HepG2 (cell line): ENCODE data around the gene TAF1C. TPM values are rescaled to one million over a fixed set of nuclear protein-coding genes. Genes with fewer than 3 reads are reported as not detected.

ENCODE experiments used
- ATF5 ChIP-seq: sonication (generic); formaldehyde crosslinking; IDR thresholded peaks from 2 replicates; pipeline ENCODE4 v1.4.0; 2020; ENCODE audit warnings: mild to moderate bottlenecking, low read depth, missing genetic modification reagents
- ESRRA ChIP-seq: sonication (generic); formaldehyde crosslinking; IDR thresholded peaks from 2 replicates; pipeline ENCODE4 v1.5.1; 2020; ENCODE audit warnings: mild to moderate bottlenecking, low read depth, missing genetic modification reagents
- GTF2F1 ChIP-seq: fragments of 150-350 bp; IDR thresholded peaks from 2 replicates; pipeline ENCODE4 v1.6.1; 2014; ENCODE audit warnings: low read length
- HDAC1 ChIP-seq: sonication (generic); formaldehyde crosslinking; IDR thresholded peaks from 2 replicates; pipeline ENCODE4 v1.5.1; 2020; ENCODE audit warnings: mild to moderate bottlenecking, missing genetic modification reagents
- HNRNPLL ChIP-seq: fragments of 200-400 bp; formaldehyde crosslinking; IDR thresholded peaks from 2 replicates; pipeline ENCODE4 v1.6.1; 2017; ENCODE audit warnings: mild to moderate bottlenecking, low read depth, low read length; ENCODE audit not compliant: poor library complexity, severe bottlenecking
- KDM6A ChIP-seq: IDR thresholded peaks from 2 replicates; pipeline ENCODE4 v1.6.1; 2016; ENCODE audit warnings: low read depth
- MAX ChIP-seq: IDR thresholded peaks from 2 replicates; pipeline ENCODE4 v1.6.1; 2012; ENCODE audit warnings: inconsistent platforms
- MXI1 ChIP-seq: IDR thresholded peaks from 3 replicates; pipeline ENCODE4 v1.6.1; 2012; ENCODE audit warnings: low read depth, low read length, inconsistent platforms, borderline replicate concordance
- NFE2L1 ChIP-seq: sonication (generic); formaldehyde crosslinking; IDR thresholded peaks from 2 replicates; pipeline ENCODE4 v1.4.0; 2020; ENCODE audit warnings: missing genetic modification reagents, mild to moderate bottlenecking, borderline replicate concordance
- POLR2AphosphoS2 ChIP-seq: IDR thresholded peaks from 2 replicates; pipeline ENCODE4 v1.6.1; 2011; ENCODE audit warnings: low read depth, low read length, improper control_type of control experiment
- RFX5 ChIP-seq: IDR thresholded peaks from 2 replicates; pipeline ENCODE4 v1.6.1; 2011; ENCODE audit warnings: low read depth, low read length, improper control_type of control experiment
- SALL2 ChIP-seq: sonication (generic); formaldehyde crosslinking; IDR thresholded peaks from 2 replicates; pipeline ENCODE4 v1.8.1; 2023; ENCODE audit warnings: mild to moderate bottlenecking, missing genetic modification reagents, inconsistent platforms
- TAF1 ChIP-seq: sonication (generic); formaldehyde crosslinking; IDR thresholded peaks from 2 replicates; pipeline ENCODE4 v1.4.0; 2020; ENCODE audit warnings: missing genetic modification reagents
- TFDP2 ChIP-seq: sonication (generic); formaldehyde crosslinking; IDR thresholded peaks from 2 replicates; pipeline ENCODE4 v1.4.0; 2020; ENCODE audit warnings: missing genetic modification reagents
- WIZ ChIP-seq: sonication (generic); formaldehyde crosslinking; IDR thresholded peaks from 2 replicates; pipeline ENCODE4 v1.5.1; 2020; ENCODE audit warnings: mild to moderate bottlenecking, missing genetic modification reagents
- ZBTB25 ChIP-seq: IDR thresholded peaks from 2 replicates; pipeline ENCODE4 v1.6.1; 2018; ENCODE audit warnings: missing genetic modification reagents
- ZMYM4 ChIP-seq: sonication (generic); formaldehyde crosslinking; IDR thresholded peaks from 2 replicates; pipeline ENCODE4 v1.8.1; 2023; ENCODE audit warnings: mild to moderate bottlenecking, missing genetic modification reagents
- ZNF280D ChIP-seq: sonication (generic); formaldehyde crosslinking; IDR thresholded peaks from 2 replicates; pipeline ENCODE4 v1.5.1; 2020; ENCODE audit warnings: mild to moderate bottlenecking, missing genetic modification reagents
- ZNF382 ChIP-seq: sonication (generic); formaldehyde crosslinking; IDR thresholded peaks from 2 replicates; pipeline ENCODE4 v1.5.0; 2020; ENCODE audit warnings: missing genetic modification reagents, mild to moderate bottlenecking, borderline replicate concordance
- ZNF510 ChIP-seq: sonication (generic); formaldehyde crosslinking; IDR thresholded peaks from 2 replicates; pipeline ENCODE4 v1.4.0; 2020; ENCODE audit warnings: low read depth, mild to moderate bottlenecking, missing genetic modification reagents
- ZNF567 ChIP-seq: sonication (generic); formaldehyde crosslinking; IDR thresholded peaks from 2 replicates; pipeline ENCODE4 v1.8.1; 2023; ENCODE audit warnings: mild to moderate bottlenecking, missing genetic modification reagents, borderline replicate concordance
- ZZZ3 ChIP-seq: sonication (generic); formaldehyde crosslinking; IDR thresholded peaks from 2 replicates; pipeline ENCODE4 v1.4.0; 2020; ENCODE audit warnings: missing genetic modification reagents, mild to moderate bottlenecking, borderline replicate concordance
- polyA plus RNA-seq, 8 experiments: library from polyadenylated mRNA; depleted of rRNA in 3 of 8; stranded (reverse) in 7 of 8; unstranded in 1 of 8; fragments of >200 nt; fragmentation: Illumina TruSeq in 4 of 8; extraction: Trizol in 4 of 8; gene quantifications; 2 replicates each; pipeline versions ENCODE4 v1.2.1 to v1.2.3, GENCODE V29; 2011 to 2016; ENCODE audit warnings: low read depth in 4 of 8, missing spikeins in 1 of 8, mixed read lengths in 1 of 8; ENCODE audit not compliant: insufficient read depth in 1 of 8
- total RNA-seq, 5 experiments: library from RNA; depleted of rRNA; stranded (reverse); fragments of >200 nt; fragmentation: Illumina TruSeq; extraction: Trizol; gene quantifications; 2 replicates each; pipeline ENCODE4 v1.2.3, GENCODE V29; 2016; ENCODE audit warnings: low read depth in 1 of 5
- TF ChIP-seq, protein P1 (sequence below): sonication (generic); formaldehyde crosslinking; IDR thresholded peaks from 2 replicates; pipeline ENCODE4 v1.8.1; 2022; ENCODE audit warnings: mild to moderate bottlenecking, missing genetic modification reagents

Gene TAF1C
- total and polyA plus RNA-seq, 2 of the 13 experiments (the other 11 are each of a cell fraction or from before 2014, with no cell fraction given): 15.6 to 20.8 TPM

DNA sequence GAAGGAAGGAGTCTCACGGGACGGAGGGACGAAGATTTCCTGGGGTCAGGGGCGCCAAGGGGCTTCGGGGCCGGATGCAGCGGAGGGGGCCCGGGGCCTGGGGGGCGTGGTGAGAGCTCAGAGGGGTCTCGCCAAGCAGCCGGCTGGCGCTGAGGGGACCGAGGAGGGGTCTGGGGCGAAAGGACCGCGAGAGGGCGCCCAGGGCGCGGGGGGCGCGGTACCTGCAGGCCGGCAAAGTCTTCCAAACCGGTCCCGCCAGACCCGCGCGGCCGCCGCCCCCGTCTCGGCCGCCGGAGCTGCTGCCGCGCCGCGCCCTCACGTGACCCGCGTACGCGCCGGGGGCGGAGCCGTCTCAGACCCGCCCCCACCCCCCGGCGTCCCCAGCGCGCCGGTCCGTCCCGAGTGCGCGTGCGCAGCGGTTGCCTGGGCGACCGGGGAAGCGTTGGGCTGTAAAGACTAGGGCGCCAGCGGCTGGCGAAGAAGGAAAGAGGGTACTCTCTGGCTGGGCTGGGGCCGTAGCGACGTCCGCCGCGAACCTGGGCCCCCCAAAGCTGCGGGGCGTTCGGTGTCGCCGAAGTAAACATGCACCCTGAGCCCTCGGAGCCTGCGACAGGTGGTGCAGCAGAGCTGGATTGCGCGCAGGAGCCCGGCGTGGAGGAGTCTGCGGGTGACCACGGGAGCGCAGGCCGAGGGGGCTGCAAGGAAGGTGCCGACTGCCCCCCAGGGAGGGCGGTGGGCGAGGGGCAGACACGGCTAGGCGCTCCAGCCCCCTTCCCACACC is 41.8 kb downstream of the TAF1C start, which contains the start of the genes DNAAF1 and HSDL1 (continued):
- TF ChIP-seq KDM6A (no peak), ZNF567 (CRISPR knock-in tag) (no peak), MXI1 (peak; percentile 99; the same call in 2 of the 3 replicates), ESRRA (CRISPR knock-in tag) (peak; percentile 56), GTF2F1 (no peak), HNRNPLL (peak; percentile 20), TAF1 (CRISPR knock-in tag) (no peak; the same call in 1 of the 2 replicates), TFDP2 (CRISPR knock-in tag) (no peak; the same call in 1 of the 2 replicates), WIZ (CRISPR knock-in tag) (peak; percentile 52; the same call in 1 of the 2 replicates), SALL2 (peak; percentile 85; the same call in 1 of the 2 replicates), ZNF280D (no peak), ZBTB25 (0 out of 2 replicates have a peak, but pooled peaks have one; percentile 31), RFX5 (no peak), ATF5 (CRISPR knock-in tag) (no peak), ZMYM4 (peak; percentile 28; the same call in 1 of the 2 replicates), HDAC1 (CRISPR knock-in tag) (peak; percentile 97), POLR2AphosphoS2 (no peak), MAX (peak; percentile 63), ZZZ3 (CRISPR knock-in tag) (no peak), ZNF382 (CRISPR knock-in tag) (no peak), ZNF510 (CRISPR knock-in tag) (no peak), NFE2L1 (CRISPR knock-in tag) (no peak)
- TF ChIP-seq, protein P1, sequence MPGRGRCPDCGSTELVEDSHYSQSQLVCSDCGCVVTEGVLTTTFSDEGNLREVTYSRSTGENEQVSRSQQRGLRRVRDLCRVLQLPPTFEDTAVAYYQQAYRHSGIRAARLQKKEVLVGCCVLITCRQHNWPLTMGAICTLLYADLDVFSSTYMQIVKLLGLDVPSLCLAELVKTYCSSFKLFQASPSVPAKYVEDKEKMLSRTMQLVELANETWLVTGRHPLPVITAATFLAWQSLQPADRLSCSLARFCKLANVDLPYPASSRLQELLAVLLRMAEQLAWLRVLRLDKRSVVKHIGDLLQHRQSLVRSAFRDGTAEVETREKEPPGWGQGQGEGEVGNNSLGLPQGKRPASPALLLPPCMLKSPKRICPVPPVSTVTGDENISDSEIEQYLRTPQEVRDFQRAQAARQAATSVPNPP (CRISPR knock-in tag): no peak
